ENCODE results near the gene CPVL. TPM values are rescaled to one million over a fixed set of nuclear protein-coding genes. Genes with fewer than 3 reads are reported as not detected.

CPVL gene
- total RNA-seq, 4 donors from 2014 or later: 8.0 to 28.5 (median 11.3) TPM

DNA sequence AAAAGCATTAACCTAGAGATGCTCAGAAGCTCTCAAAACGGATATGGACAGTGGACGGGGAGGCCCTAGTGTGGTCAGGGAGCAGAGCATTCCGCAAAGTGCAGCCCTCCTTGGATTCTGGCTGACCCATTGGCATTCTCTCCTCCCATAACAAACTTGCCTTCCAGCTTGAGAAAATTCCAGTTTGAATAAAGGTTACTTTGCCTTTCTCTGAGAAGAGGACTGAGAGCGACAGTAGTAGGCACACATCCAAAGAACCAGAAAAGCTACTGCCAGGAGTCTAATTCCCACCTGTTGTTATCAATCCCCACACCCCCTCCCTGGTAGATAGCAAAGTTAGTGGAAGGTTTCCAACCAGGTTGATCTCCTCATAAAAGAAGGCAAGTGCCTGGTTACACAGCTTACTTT lies 103.5 kb downstream of the CPVL start:
- Histone ChIP-seq H3K27me3 (no peaks in the 10 kb centered on the region), H3K4me3 (no peak overlapping the region), H3K4me1 (peaks cover 0 to 25% (median 11%) of the 10 kb centered on the region in 4 donors), H3K27ac (replicated peaks in 1 of 4) (no peak overlapping the region), H3K36me3 (no peaks in the 10 kb centered on the region), H3K9me3 (no peaks in the 10 kb centered on the region)
- DNase-seq (ENCODE audit: extremely low spot score): no peak
- 50% methylated on average over 4 of the region's 4 CpGs for WGBS
- intact Hi-C loops (cut with DNase I): no loop called here
- TF ChIP-seq POLR2A (IDR thresholded peaks at IDR 0.05; ENCODE audit: low read depth): no peak
- no peak for TF ChIP-seq POLR2AphosphoS5 (IDR thresholded peaks at IDR 0.05)
- TF ChIP-seq EP300 (IDR thresholded peaks at IDR 0.05): no peak
- TF ChIP-seq, protein P1, sequence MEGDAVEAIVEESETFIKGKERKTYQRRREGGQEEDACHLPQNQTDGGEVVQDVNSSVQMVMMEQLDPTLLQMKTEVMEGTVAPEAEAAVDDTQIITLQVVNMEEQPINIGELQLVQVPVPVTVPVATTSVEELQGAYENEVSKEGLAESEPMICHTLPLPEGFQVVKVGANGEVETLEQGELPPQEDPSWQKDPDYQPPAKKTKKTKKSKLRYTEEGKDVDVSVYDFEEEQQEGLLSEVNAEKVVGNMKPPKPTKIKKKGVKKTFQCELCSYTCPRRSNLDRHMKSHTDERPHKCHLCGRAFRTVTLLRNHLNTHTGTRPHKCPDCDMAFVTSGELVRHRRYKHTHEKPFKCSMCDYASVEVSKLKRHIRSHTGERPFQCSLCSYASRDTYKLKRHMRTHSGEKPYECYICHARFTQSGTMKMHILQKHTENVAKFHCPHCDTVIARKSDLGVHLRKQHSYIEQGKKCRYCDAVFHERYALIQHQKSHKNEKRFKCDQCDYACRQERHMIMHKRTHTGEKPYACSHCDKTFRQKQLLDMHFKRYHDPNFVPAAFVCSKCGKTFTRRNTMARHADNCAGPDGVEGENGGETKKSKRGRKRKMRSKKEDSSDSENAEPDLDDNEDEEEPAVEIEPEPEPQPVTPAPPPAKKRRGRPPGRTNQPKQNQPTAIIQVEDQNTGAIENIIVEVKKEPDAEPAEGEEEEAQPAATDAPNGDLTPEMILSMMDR (IDR thresholded peaks at IDR 0.05): no peak

DNA sequence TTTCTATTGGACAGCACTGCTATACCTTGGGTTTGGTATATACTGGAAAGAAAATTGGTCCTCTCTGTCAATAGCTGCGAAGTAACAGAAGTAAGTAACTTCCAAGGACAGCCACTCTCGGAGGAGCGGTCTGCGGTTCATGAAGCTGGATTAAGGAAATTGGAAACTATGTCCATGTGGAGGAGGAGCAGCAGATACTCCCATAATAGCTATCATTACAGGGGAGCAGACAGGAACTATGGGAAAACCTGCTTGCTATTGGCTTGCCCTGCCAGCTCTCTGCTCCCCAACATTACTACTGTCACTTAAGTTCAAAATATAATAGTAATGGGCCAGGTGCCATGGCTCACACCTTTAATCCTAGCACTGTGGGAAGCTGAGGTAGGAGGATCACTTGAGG lies 104.3 kb downstream of the CPVL start:
- intact Hi-C loops (cut with DNase I): no loop called here
- Histone ChIP-seq H3K4me1 (peaks cover 0 to 25% (median 11%) of the 10 kb centered on the region in 4 donors), H3K9me3 (no peaks in the 10 kb centered on the region), H3K4me3 (no peak overlapping the region), H3K27me3 (no peaks in the 10 kb centered on the region), H3K36me3 (no peaks in the 10 kb centered on the region), H3K27ac (replicated peaks in 1 of 4) (no peak overlapping the region)
- no peak for DNase-seq (ENCODE audit: extremely low spot score)
- no peak for TF ChIP-seq POLR2AphosphoS5 (IDR thresholded peaks at IDR 0.05)
- no peak for TF ChIP-seq EP300 (IDR thresholded peaks at IDR 0.05)
- TF ChIP-seq, protein P1 (IDR thresholded peaks at IDR 0.05): no peak
- TF ChIP-seq POLR2A (IDR thresholded peaks at IDR 0.05; ENCODE audit: low read depth): no peak
- WGBS: 95% methylated on average over 4 of the region's 4 CpGs

DNA sequence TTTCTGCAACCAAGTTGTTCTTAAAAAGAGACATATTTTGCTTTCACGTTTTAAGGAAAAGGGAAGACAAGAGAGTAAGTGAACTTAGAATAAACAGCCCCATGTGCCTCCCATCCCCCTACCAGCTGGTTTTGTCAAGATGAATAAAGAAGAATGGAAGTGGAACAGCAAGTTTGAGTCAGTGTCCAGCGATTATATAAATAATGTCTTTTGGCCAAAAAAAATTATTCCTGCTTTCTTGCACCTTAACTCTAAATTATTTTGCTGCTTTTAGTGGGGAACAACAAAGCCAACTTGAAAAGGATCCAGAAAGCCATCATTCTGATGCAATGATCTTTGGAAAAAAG lies 105.8 kb downstream of the CPVL start:
- Histone ChIP-seq H3K36me3 (no peaks in the 10 kb centered on the region), H3K4me1 (peaks cover 0 to 25% (median 11%) of the 10 kb centered on the region in 4 donors), H3K4me3 (no peak overlapping the region), H3K9me3 (no peaks in the 10 kb centered on the region), H3K27ac (replicated peaks in 1 of 4) (no peak overlapping the region), H3K27me3 (no peaks in the 10 kb centered on the region)
- 49% methylated on average over 2 of the region's 2 CpGs for WGBS
- DNase-seq (ENCODE audit: extremely low spot score): no peak
- TF ChIP-seq EP300 (IDR thresholded peaks at IDR 0.05): no peak
- TF ChIP-seq POLR2AphosphoS5 (IDR thresholded peaks at IDR 0.05): no peak
- no peak for TF ChIP-seq POLR2A (IDR thresholded peaks at IDR 0.05; ENCODE audit: low read depth)
- TF ChIP-seq, protein P1 (IDR thresholded peaks at IDR 0.05): no peak
- intact Hi-C loops (cut with DNase I): no loop called here

DNA sequence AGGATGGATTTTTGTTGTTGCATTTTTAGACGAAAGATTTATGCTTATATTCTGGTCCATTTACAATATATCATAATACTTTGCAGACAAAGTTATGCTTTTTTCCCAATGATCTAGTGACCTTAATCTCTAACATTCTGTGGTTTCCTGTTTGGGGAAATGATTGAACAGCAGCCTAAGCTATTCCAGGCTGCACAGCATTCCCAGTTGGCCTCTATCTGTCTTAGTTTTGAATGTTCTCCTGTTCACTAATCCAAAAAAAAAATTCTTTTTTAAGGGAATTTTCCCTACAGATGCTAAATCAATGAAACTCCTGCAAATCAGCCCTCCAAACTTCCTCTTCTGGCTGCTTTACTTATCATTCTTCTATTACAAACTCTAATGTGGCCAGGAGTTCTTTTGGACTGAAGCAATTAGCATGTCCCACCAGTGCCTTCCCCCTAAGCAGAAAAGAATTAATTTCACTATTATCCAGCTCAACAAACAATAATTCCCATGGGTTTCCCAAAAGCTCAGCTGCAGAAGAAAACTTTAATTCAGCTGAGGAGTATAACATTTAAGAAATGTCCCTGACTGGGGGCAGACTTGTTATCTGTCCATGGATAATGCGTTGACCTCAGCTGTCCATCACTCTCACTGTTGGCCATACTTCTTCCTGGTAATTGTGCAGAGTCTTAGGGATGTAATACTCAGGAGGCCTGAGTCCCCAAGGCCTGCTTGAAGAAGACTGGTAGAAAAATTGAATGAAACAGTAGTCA lies 106.3 kb downstream of the CPVL start:
- Histone ChIP-seq H3K27me3 (no peaks in the 10 kb centered on the region), H3K36me3 (no peaks in the 10 kb centered on the region), H3K4me1 (peaks cover 0 to 25% (median 11%) of the 10 kb centered on the region in 4 donors), H3K27ac (replicated peaks in 1 of 4) (no peak overlapping the region), H3K4me3 (no peak overlapping the region), H3K9me3 (no peaks in the 10 kb centered on the region)
- TF ChIP-seq, protein P1 (IDR thresholded peaks at IDR 0.05): no peak
- TF ChIP-seq POLR2A (IDR thresholded peaks at IDR 0.05; ENCODE audit: low read depth) (no peak), POLR2AphosphoS5 (IDR thresholded peaks at IDR 0.05) (no peak), EP300 (IDR thresholded peaks at IDR 0.05) (no peak)
- intact Hi-C loops (cut with DNase I): no loop called here
- no peak for DNase-seq (ENCODE audit: extremely low spot score)
- WGBS: 54% methylated on average over 2 of the region's 2 CpGs
